Thyroid gland (tissue), 4 donors: ENCODE results near the gene WDPCP.

Source experiments
- CTCF ChIP-seq, 6 experiments: fragments of 200-600 bp in 3 of 6; fragments of 450-650 bp in 3 of 6; sonication (generic) in 3 of 6; IDR thresholded peaks; one replicate each; pipeline ENCODE4 v1.5.1; 2016 to 2019; ENCODE audit warnings: antibody characterized with exemption in 6 of 6, mild to moderate bottlenecking in 2 of 6, inconsistent platforms in 1 of 6, moderate library complexity in 1 of 6
- POLR2A ChIP-seq, 2 donors: fragments of 450-650 bp; IDR thresholded peaks; one replicate each; pipeline ENCODE4 v1.6.1; 2017; ENCODE audit warnings: antibody characterized with exemption in 2 of 2, mild to moderate bottlenecking in 2 of 2, moderate library complexity in 1 of 2

DNA sequence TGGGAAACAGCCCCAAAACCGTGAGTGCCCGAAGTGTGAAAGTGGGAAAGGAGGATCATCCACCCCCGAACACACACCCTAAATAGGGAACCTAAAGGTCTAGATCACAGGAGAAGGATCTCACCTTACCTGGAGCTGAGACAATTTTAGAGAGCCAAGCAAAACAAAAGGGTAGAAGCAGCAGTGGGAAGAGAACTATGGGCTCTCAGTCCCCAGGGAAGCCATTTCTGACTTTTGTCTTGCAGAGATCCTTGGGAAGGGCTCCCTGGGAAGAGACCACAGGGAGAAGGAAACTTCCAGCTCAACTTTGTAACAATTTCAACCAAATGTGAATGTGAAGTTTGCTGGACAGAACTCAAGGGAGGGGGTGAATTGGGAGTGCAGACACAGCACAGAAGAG is 110.6 kb downstream of the WDPCP start:
- TF ChIP-seq CTCF (IDR thresholded peaks at IDR 0.05), result no peak
- TF ChIP-seq POLR2A (IDR thresholded peaks at IDR 0.05), result no peak
